NCI-H1930 (cell line): ENCODE measurements around the gene MPP2.
"Not testable (repeated sequence)": the region's sequence is repeated elsewhere in the genome, so short reads cannot be mapped to it uniquely, and the experiment has no call there.

Experiments used
- DNase-seq, 2 experiments: peaks; one replicate each; lab custom pipeline; 2025; lab: John Stamatoyannopoulos, UW

The MPP2 gene

GRCh38 chr17:43875476-43876147 lies 31.7 kb downstream of the MPP2 start:
- DNase-seq: no peak

GRCh38 chr17:43874293-43874692 lies 33.0 kb downstream of the MPP2 start:
- no peak for DNase-seq

GRCh38 chr17:43873815-43874214 lies 33.5 kb downstream of the MPP2 start:
- no peak for DNase-seq

- DNase-seq: no peak
Observed at GRCh38 chr17:43873091-43873490, 34.2 kb downstream of the MPP2 start.

- DNase-seq: no peak
Observed at GRCh38 chr17:43871946-43872690, 35.2 kb downstream of the MPP2 start.

GRCh38 chr17:43869031-43869430 lies 38.3 kb downstream of the MPP2 start:
- DNase-seq: not testable (repeated sequence)

DNA sequence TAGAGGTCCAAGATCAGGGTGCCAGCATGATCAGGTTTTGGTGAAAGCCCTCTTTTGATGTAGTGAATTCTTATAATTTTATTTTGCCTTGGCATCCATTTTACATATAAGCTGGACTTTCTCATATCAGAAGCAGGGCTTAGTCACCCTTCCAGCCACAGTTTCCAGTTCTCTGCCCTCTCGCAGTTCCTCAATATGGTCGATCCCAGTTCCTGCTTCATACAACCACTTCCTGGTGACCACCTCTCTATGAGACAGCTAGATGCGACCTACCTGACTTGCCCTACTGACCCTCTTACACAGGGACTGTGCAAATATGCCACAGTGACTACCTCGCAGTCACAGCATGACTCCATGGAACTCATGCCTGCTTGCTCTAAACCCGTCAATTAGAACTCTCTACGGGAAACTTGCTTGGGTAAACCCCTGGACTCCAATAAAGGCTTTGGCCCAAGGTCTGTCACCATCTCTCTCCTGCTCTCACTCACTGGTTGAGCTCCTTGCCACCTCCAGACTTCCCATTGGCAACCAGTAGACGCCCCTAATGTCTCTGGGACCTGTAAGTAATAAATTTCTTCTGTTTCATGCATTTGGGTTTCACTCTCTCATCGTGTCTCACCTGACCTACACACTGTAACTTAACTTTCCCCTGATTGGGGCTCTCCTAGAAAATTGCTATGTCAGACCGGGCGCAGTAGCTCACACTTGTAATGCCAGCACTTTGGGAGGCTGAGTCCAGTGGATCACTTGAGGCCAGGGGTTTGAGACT lies 38.9 kb downstream of the MPP2 start:
- DNase-seq: no peak

DNA sequence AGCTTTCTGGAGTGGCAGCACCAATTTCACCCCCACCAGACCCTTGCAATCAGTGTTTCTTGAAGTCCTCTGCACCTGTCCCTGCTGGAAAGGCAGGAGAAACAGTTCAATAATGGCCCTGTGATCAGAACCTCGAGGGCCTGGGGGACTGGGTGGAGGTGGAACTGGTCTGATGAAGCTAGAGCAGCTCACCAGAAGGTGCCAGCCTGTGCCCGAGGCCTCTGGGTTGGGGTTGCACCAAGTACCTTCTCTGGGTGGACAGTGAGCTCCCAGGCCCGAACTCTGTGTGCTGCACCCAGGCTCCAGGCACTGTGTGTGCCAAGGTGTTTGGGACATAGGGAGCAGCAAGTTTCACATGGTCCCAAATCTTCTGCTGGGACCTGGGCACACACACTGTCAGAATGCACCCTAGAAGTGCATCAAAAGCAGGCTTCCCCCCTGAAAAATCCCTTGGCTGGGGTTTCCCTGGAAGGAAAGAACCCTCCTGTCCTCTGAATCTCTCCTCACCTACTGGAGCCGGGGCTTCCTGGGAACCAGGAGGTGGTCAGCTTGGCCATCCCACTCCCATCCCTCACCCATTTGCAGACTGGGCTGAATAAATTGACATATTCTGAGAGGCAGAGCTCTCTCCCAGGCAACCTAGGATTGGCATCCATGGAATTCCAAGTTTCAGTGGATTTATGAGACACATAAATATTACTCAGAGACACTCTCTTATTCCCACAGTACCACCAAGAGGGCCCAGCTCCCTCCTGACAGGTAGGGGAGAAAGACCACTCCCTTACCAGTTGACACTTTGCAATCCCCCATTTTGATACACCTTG lies 43.0 kb downstream of the MPP2 start:
- no peak for DNase-seq

DNA sequence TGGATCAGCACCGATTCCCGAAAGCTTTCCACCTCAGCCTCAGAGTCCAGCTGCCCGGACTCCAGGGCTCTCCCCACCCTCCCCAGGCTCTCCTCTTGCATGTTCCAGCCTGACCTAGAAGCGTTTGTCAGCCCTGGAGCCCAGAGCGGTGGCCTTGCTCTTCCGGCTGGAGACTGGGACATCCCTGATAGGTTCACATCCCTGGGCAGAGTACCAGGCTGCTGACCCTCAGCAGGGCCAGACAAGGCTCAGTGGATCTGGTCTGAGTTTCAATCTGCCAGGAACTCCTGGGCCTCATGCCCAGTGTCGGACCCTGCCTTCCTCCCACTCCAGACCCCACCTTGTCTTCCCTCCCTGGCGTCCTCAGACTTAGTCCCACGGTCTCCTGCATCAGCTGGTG lies 45.4 kb downstream of the MPP2 start:
- no peak for DNase-seq

DNA sequence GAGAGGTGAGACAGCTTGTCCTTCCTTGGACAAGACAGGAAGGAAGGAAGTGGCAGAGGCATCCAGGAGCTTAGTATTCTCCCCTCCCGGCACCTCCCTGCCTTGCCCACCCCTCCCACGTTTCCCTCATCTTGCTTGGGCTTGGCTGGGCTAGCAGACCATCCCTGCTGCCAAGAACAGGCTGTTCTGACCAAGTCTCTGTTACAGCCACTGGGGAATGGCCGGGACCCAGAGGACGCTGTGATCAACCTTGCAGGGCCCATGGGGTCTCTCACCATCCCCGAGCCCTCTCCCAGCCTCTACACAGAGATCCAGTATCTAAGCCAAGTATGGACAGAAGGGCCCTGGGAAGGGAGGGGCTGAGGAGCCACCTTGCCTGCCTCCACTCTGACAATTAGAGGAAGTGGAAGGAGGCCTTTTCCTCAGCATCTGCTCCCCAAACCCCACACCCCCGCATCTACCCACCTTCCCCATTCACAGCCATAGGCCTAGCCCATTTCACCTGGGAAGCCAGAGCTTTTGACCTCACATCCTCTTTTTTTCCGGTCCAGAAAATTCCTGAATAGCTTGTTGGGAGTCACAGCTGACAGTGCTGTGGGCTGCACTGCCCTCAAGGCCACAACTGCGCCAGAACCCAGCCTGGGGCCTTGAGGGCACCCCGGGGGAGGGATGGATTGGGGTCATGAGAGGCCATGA lies 46.3 kb downstream of the MPP2 start:
- DNase-seq: no peak

- DNase-seq: no peak
Observed at GRCh38 chr17:43860077-43860725, 47.1 kb downstream of the MPP2 start.

GRCh38 chr17:43857957-43858600 lies 49.3 kb downstream of the MPP2 start:
- DNase-seq: no peak

- no peak for DNase-seq
Observed at GRCh38 chr17:43857141-43857540, 50.2 kb downstream of the MPP2 start.

GRCh38 chr17:43856141-43856540 lies 51.2 kb downstream of the MPP2 start:
- DNase-seq: no peak

GRCh38 chr17:43855061-43855460 lies 52.3 kb downstream of the MPP2 start:
- no peak for DNase-seq

DNA sequence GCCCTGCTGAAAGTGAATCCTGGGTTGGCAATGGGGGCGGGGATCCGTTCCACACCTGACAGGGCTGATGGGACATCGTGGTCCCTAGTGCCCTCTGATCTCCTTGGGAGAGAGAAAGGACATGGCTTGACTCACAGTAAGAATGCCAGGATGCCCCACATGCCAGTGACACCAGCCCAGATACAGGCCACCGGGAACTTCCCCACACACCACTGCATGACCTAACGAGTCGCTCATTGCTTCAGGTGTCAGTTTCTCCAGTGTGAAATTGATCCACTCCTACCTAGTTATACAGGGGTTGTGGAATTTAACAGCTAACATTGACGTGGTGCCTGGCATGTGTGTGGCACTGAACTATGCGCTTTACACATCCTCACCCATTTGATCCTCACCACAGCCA lies 52.8 kb downstream of the MPP2 start:
- DNase-seq: no peak

GRCh38 chr17:43853546-43853945 lies 53.8 kb downstream of the MPP2 start:
- DNase-seq: no peak

DNA sequence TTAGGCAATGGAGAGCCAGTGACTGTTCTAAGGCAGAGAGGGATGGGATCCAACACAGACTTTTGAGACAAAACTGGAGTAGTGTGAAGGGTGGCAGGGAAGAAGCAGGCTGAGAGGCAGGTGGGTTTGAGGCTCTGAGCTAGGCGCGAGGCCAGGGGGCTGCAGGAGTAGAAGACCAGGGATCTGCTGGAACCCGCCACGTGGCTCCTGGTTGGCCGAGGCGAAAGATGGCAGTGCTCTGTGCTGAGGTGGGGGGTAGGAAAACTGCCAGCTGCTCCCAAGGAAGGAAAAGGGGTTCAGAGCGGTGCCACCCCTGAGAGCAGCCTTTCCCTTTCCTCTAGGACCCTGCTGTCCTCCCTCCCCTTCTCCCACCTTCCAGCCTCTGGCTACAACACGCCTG lies 54.8 kb downstream of the MPP2 start:
- DNase-seq: no peak

GRCh38 chr17:43849116-43849515 lies 58.2 kb downstream of the MPP2 start:
- DNase-seq: no peak

DNA sequence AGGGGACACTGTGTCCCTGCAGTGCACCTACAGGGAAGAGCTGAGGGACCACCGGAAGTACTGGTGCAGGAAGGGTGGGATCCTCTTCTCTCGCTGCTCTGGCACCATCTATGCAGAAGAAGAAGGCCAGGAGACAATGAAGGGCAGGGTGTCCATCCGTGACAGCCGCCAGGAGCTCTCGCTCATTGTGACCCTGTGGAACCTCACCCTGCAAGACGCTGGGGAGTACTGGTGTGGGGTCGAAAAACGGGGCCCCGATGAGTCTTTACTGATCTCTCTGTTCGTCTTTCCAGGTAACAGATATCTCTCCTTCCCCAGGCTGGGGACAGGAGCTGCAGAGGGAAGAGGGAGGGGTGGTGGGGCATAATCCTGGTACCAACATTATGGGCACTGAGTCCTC lies 58.7 kb downstream of the MPP2 start:
- DNase-seq: no peak
